WTC11 (cell line): Measurements from ENCODE around the gene SEMA4A.

Source experiments
- CTCF ChIP-seq: fragments of 200-600 bp; IDR thresholded peaks from 2 replicates; pipeline ENCODE4 v1.8.0; 2022; ENCODE audit warnings: antibody characterized with exemption
- FOXP4 ChIP-seq: sonication (generic); formaldehyde crosslinking; IDR thresholded peaks from 2 replicates; pipeline ENCODE4 v1.8.0; 2022; ENCODE audit warnings: mild to moderate bottlenecking, missing genetic modification reagents
- KAT7 ChIP-seq: sonication (generic); formaldehyde crosslinking; IDR thresholded peaks from 2 replicates; pipeline ENCODE4 v1.8.1; 2023; ENCODE audit warnings: missing genetic modification reagents, mild to moderate bottlenecking, borderline replicate concordance
- MAX ChIP-seq: sonication (generic); formaldehyde crosslinking; IDR thresholded peaks from 2 replicates; pipeline ENCODE4 v1.8.0; 2022; ENCODE audit warnings: mild to moderate bottlenecking, missing genetic modification reagents
- NFYB ChIP-seq: sonication (generic); formaldehyde crosslinking; conservative IDR thresholded peaks from 2 replicates; pipeline ENCODE4 v1.8.0; 2022; ENCODE audit warnings: low read depth, missing genetic modification reagents
- SP1 ChIP-seq: sonication (generic); formaldehyde crosslinking; conservative IDR thresholded peaks from 2 replicates; pipeline ENCODE4 v1.8.1; 2022; ENCODE audit warnings: missing genetic modification reagents
- TEAD4 ChIP-seq: sonication (generic); formaldehyde crosslinking; IDR thresholded peaks from 2 replicates; pipeline ENCODE4 v1.8.0; 2022; ENCODE audit warnings: mild to moderate bottlenecking, missing genetic modification reagents
- USF1 ChIP-seq: sonication (generic); formaldehyde crosslinking; IDR thresholded peaks from 2 replicates; pipeline ENCODE4 v1.8.0; 2022; ENCODE audit warnings: mild to moderate bottlenecking, missing genetic modification reagents
- USF2 ChIP-seq: sonication (generic); formaldehyde crosslinking; IDR thresholded peaks from 2 replicates; pipeline ENCODE4 v1.8.1; 2023; ENCODE audit warnings: mild to moderate bottlenecking, missing genetic modification reagents, moderate library complexity

GRCh38 chr1:156128308-156128653 lies 25.1 kb upstream of the SEMA4A start:
- TF ChIP-seq USF2 (no peak), CTCF (no peak), KAT7 (CRISPR knock-in tag) (no peak), SP1 (no peak), FOXP4 (CRISPR knock-in tag) (no peak), NFYB (CRISPR knock-in tag) (no peak), MAX (CRISPR knock-in tag) (no peak), USF1 (CRISPR knock-in tag) (no peak), TEAD4 (CRISPR knock-in tag) (no peak)
